Hematopoietic multipotent progenitor cell treated with erythropoietin and hydrocortisone succinate and interleukin-3 and kit ligand, for 17 days (in vitro differentiated cells): ENCODE measurements around the gene CCDC85A.

Experiments used
- DNase-seq: peaks from one replicate; pipeline ENCODE4 v3.0.0-alpha.2; 2015; ENCODE audit warnings: low spot score

Gene CCDC85A

GRCh38 chr2:56195563-56195962 lies 11.8 kb downstream of the CCDC85A start:
- no peak for DNase-seq

DNA sequence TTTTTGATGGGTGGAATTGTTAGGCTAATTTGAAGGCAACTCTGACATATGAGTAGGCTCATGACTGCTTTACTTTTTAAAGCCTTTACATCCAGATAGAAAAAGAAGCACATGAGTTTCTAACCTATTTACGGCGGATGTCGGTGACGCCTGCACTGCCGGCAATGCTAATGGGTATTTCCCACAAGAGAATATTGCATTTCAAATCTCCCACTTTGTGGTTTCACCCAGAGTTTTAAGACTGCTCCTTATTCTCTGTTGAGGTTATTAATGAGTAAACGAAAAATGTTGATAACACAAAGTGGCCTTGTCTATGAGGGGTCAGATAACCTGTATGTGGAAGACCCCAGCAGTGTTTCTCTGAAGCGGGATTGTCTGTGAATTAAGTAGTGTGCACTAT lies 14.0 kb downstream of the CCDC85A start:
- DNase-seq, result no peak

- no peak for DNase-seq
Measured at GRCh38 chr2:56198936-56199335, 15.1 kb downstream of the CCDC85A start.

DNA sequence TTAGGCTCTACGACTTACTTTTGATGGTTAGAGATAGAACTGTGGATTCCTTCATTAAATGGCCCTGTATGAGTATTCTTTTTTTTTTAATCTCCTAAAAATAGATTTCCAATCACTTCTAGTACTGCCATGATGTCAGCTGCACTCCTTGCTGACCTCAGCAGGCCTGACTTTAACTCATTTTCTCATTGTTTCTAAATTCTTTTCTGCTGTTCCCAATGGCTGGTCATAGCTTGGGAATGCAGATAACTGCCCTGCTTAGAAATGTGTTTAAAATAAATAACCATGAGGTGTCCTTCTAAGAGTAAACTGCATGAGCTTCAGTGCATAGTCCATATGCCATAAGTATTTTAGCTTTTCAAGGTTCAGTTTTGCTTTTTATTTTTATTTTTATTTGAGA lies 15.7 kb downstream of the CCDC85A start:
- no peak for DNase-seq

DNA sequence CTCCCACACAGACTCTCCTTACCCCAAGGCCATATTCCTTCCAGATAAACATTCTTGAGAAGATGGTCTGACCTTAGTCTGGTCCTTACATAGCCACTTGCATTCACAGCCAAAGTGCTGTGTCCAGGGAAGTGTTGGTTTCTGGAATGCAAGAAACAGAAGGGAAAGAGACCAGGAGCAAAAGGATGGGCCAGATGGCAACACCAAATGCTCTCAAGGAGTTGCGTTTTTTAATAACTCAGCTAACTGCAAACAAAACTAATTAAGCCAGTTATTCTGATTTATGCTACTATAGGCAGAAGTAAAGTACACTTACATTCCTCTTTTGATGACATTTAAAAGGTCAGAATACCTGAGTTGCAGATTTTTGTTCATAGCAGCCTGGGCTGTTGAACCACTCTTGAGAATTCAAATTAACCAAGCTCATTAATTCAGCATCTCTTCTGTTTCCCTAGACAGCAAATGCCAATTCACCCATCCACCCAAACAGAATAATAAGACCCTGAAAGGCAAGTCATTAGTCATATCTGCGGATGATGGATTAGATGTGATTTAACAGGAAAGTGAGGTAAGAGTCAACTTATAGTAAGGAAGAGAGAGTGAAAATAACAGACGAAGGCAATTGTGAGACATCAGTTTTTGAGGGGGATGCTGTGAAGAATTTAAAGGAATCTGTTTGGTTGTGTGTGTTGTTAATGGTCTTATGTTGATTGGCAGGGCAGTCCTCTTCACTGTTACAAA lies 18.8 kb downstream of the CCDC85A start:
- no peak for DNase-seq

- no peak for DNase-seq
Measured at GRCh38 chr2:56204556-56204955, 20.8 kb downstream of the CCDC85A start.

GRCh38 chr2:56206250-56206649 lies 22.5 kb downstream of the CCDC85A start:
- no peak for DNase-seq

DNA sequence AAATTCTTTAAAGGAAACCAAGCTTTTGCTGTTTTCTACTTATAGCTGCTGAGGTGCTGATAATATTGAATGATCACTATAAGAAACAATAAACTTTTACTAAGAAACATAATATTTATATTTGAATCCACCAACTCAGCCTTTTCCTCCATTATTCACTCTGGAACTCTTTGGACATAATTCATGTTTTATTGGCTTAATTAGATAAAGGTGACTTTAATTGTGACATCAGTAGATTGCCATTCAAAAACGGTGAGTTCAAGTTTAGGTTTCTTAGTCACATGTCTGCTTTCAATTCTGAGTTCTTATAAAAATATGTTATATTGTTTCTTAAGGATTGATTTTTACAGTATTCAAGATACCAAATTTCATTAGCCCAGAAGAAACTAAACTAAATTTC lies 24.0 kb downstream of the CCDC85A start:
- no peak for DNase-seq

GRCh38 chr2:56208380-56208779 lies 24.6 kb downstream of the CCDC85A start:
- DNase-seq, result no peak

GRCh38 chr2:56209701-56210100 lies 25.9 kb downstream of the CCDC85A start:
- no peak for DNase-seq

- no peak for DNase-seq
Measured at GRCh38 chr2:56210291-56210690, 26.5 kb downstream of the CCDC85A start.

DNA sequence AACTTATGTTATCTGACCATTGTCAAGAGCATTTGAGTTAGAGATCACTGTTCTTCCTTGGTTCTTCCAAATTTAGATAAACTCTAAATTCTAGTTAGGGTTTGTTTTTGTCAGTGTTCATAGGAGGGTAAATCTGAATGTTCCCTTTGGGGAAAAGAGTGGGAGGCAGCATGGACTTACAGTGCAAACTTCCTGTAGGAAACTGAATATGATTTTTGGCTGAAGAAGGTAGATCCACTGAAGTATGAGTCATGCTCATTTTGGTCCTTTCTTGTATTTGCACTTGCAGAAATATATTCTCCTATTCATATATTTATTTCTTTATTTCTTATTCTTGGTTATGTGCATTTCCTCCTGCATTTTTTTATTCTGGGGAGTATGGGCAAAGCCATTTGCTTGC lies 27.3 kb downstream of the CCDC85A start:
- DNase-seq, result no peak

- DNase-seq, result no peak
Measured at GRCh38 chr2:56215911-56216310, 32.1 kb downstream of the CCDC85A start.

DNA sequence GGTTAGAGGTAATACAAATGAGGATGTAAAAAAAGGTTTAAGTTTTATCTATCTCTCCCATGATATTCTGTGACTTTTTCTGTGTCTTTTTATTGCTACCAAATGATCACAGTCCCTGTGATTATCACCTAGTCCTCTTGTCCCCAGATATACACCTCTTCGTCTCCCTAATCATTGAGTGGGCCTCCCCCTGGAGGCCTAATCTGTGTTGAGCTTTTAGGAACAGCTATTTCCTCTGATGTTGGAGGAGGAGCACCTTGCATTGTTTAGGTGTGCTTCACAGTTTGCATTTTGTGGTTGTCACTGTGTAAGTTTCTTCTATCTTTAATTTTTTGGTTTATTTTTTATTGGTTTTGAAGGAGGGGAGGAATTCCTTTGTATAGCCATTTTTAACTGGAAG lies 33.3 kb downstream of the CCDC85A start:
- DNase-seq, result no peak

DNA sequence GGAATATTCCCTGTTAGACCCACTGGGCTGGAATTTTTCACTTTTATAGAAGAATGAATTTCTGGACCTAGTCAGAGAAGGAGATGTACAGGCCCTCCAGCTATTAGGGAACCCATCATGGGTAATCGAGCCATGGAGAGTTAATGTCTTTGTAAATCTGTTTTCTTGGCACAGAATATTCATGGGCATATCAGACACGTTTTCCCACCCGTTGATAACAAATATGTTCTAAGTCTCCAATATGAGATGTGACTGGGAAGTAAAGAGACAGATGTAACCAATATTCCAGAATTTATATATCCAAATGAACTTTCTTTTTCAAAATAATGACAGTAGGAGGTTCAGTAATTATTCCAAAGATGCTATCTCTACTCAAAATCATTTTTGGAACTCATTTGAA lies 38.7 kb downstream of the CCDC85A start:
- no peak for DNase-seq

GRCh38 chr2:56224316-56224715 lies 40.5 kb downstream of the CCDC85A start:
- DNase-seq, result no peak

GRCh38 chr2:56227811-56228210 lies 44.0 kb downstream of the CCDC85A start:
- no peak for DNase-seq

- no peak for DNase-seq
Measured at GRCh38 chr2:56229397-56230060, 45.7 kb downstream of the CCDC85A start.

- no peak for DNase-seq
Measured at GRCh38 chr2:56230156-56230555, 46.4 kb downstream of the CCDC85A start.

GRCh38 chr2:56231361-56231760 lies 47.6 kb downstream of the CCDC85A start:
- no peak for DNase-seq

- no peak for DNase-seq
Measured at GRCh38 chr2:56232912-56233311, 49.1 kb downstream of the CCDC85A start.

- DNase-seq, result no peak
Measured at GRCh38 chr2:56234241-56234640, 50.5 kb downstream of the CCDC85A start.

GRCh38 chr2:56239030-56239429 lies 55.2 kb downstream of the CCDC85A start:
- DNase-seq, result no peak

- DNase-seq, result no peak
Measured at GRCh38 chr2:56239437-56239836, 55.6 kb downstream of the CCDC85A start.
